GM23338 (cell line): ENCODE results near the gene NKAIN2. TPM values are rescaled to one million over a fixed set of nuclear protein-coding genes. Genes with fewer than 3 reads are reported as not detected.

Experiments
- ATAC-seq: fragments of 200-7000 bp; cut with Tn5 transposase; 3 replicates; pipeline ENCODE4 v1.9.1; 2020
- DNase-seq: peaks from one replicate; pipeline ENCODE4 v3.0.0-alpha.2; 2015; ENCODE audit warnings: low spot score
- H2AFZ ChIP-seq: fragments of 200-600 bp; sonication (generic); 2 replicates; pipeline ENCODE4 v1.8.0; 2016; ENCODE audit warnings: antibody characterized with exemption, mild to moderate bottlenecking, moderate library complexity
- H3F3A ChIP-seq: fragments of 200-600 bp; sonication (generic); replicated peaks from 2 replicates; pipeline ENCODE4 v1.8.0; 2017; ENCODE audit warnings: antibody characterized with exemption, mixed run types, low read depth
- H3K27ac ChIP-seq: fragments of 200-600 bp; sonication (generic); 2 replicates; pipeline ENCODE4 v1.6.1; 2016; ENCODE audit warnings: low read depth
- H3K27me3 ChIP-seq: fragments of 200-600 bp; sonication (generic); 2 replicates; pipeline ENCODE4 v1.8.0; 2016; ENCODE audit warnings: mild to moderate bottlenecking, mixed run types, moderate library complexity; ENCODE audit not compliant: insufficient read depth
- H3K36me3 ChIP-seq: fragments of 200-600 bp; sonication (generic); 2 replicates; pipeline ENCODE4 v1.8.0; 2016; ENCODE audit warnings: mild to moderate bottlenecking; ENCODE audit not compliant: insufficient read depth
- H3K4me1 ChIP-seq: fragments of 200-600 bp; sonication (generic); 2 replicates; pipeline ENCODE4 v1.8.0; 2016; ENCODE audit warnings: mild to moderate bottlenecking, moderate library complexity; ENCODE audit not compliant: insufficient read depth
- H3K4me2 ChIP-seq: fragments of 200-600 bp; sonication (generic); 2 replicates; pipeline ENCODE4 v1.7.1; 2017; ENCODE audit warnings: mixed run types
- H3K4me3 ChIP-seq: fragments of 200-600 bp; sonication (generic); 2 replicates; pipeline ENCODE4 v1.6.1; 2016; ENCODE audit warnings: mixed run types
- H3K79me2 ChIP-seq: fragments of 200-600 bp; sonication (generic); replicated peaks from 2 replicates; pipeline ENCODE4 v1.8.0; 2017; ENCODE audit warnings: mild to moderate bottlenecking; ENCODE audit not compliant: insufficient read depth
- H3K9me2 ChIP-seq: fragments of 200-600 bp; sonication (generic); 2 replicates; pipeline ENCODE4 v1.8.0; 2017; ENCODE audit not compliant: insufficient read depth
- H4K20me1 ChIP-seq: fragments of 200-600 bp; sonication (generic); replicated peaks from 2 replicates; pipeline ENCODE4 v1.8.0; 2017; ENCODE audit warnings: mild to moderate bottlenecking; ENCODE audit not compliant: insufficient read depth
- H3K27ac Mint-ChIP-seq: 2 replicates; pipeline ENCODE4 v1.8.0; 2020; ENCODE audit warnings: inconsistent platforms, mild to moderate bottlenecking, moderate library complexity, mixed read lengths
- H3K27me3 Mint-ChIP-seq: 3 replicates; pipeline ENCODE4 v1.8.0; 2022; ENCODE audit warnings: low read depth, mild to moderate bottlenecking, moderate library complexity, mixed read lengths, inconsistent platforms; ENCODE audit not compliant: insufficient read depth, poor library complexity
- H3K36me3 Mint-ChIP-seq: 3 replicates; pipeline ENCODE4 v1.8.0; 2021; ENCODE audit warnings: low read depth, mild to moderate bottlenecking, inconsistent platforms, moderate library complexity, mixed read lengths
- H3K4me1 Mint-ChIP-seq: 3 replicates; pipeline ENCODE4 v1.8.0; 2020; ENCODE audit warnings: mild to moderate bottlenecking, inconsistent platforms, mixed read lengths
- H3K4me3 Mint-ChIP-seq: 3 replicates; pipeline ENCODE4 v1.8.0; 2021; ENCODE audit warnings: moderate library complexity, mild to moderate bottlenecking, inconsistent platforms, mixed read lengths
- H3K9me3 Mint-ChIP-seq: 3 replicates; pipeline ENCODE4 v1.8.0; 2020; ENCODE audit warnings: moderate library complexity, mild to moderate bottlenecking, inconsistent platforms, mixed read lengths
- CREB1 ChIP-seq: fragments of 250-450 bp; sonication (Bioruptor Pico); IDR thresholded peaks from 2 replicates; pipeline ENCODE4 v1.5.0; 2020; ENCODE audit warnings: low read depth, mild to moderate bottlenecking, moderate library complexity
- EZH2 ChIP-seq: fragments of 200-600 bp; sonication (generic); IDR thresholded peaks from one replicate; pipeline ENCODE4 v1.8.0; 2017; ENCODE audit warnings: antibody characterized with exemption, mild to moderate bottlenecking, low read depth; ENCODE audit not compliant: unreplicated experiment
- EZH2phosphoT487 ChIP-seq: fragments of 200-600 bp; sonication (generic); IDR thresholded peaks from one replicate; pipeline ENCODE4 v1.8.1; 2018; ENCODE audit warnings: antibody characterized with exemption; ENCODE audit not compliant: unreplicated experiment
- JUNB ChIP-seq: IDR thresholded peaks from one replicate; pipeline ENCODE4 v1.6.1; 2016; ENCODE audit warnings: antibody characterized with exemption; ENCODE audit not compliant: unreplicated experiment
- NANOG ChIP-seq: IDR thresholded peaks from 2 replicates; pipeline ENCODE4 v1.6.1; 2016; ENCODE audit warnings: antibody characterized with exemption, borderline replicate concordance
- POLR2AphosphoS5 ChIP-seq: IDR thresholded peaks from 2 replicates; pipeline ENCODE4 v1.6.1; 2016; ENCODE audit warnings: antibody characterized with exemption, low read depth
- STAT1 ChIP-seq: IDR thresholded peaks from one replicate; pipeline ENCODE4 v1.6.1; 2016; ENCODE audit warnings: antibody characterized with exemption; ENCODE audit not compliant: unreplicated experiment
- ZNF114 ChIP-seq: fragments of 250-450 bp; sonication (Bioruptor Pico); IDR thresholded peaks from 2 replicates; pipeline ENCODE4 v1.5.0; 2020; ENCODE audit warnings: mild to moderate bottlenecking, moderate library complexity
- polyA plus RNA-seq: library from polyadenylated mRNA; unstranded; fragments of >200 nt; fragmentation: Nextera tagmentation; extraction: Ambion mirVana; gene quantifications from 2 replicates; pipeline ENCODE4 v1.2.1, GENCODE V29; 2016
- total RNA-seq: library from RNA; depleted of rRNA; stranded (reverse); fragments of >200 nt; shearing (Covaris generic); gene quantifications from 2 replicates; pipeline ENCODE4 v1.2.3, GENCODE V29; 2014
- TF ChIP-seq, protein P1 (sequence below): fragments of 250-450 bp; sonication (Bioruptor Pico); IDR thresholded peaks from 2 replicates; pipeline ENCODE4 v1.5.0; 2020; ENCODE audit warnings: mild to moderate bottlenecking, moderate library complexity

Gene NKAIN2
- total and polyA plus RNA-seq, 2 experiments from 2014 or later, result 0.39 to 1.1 TPM

DNA sequence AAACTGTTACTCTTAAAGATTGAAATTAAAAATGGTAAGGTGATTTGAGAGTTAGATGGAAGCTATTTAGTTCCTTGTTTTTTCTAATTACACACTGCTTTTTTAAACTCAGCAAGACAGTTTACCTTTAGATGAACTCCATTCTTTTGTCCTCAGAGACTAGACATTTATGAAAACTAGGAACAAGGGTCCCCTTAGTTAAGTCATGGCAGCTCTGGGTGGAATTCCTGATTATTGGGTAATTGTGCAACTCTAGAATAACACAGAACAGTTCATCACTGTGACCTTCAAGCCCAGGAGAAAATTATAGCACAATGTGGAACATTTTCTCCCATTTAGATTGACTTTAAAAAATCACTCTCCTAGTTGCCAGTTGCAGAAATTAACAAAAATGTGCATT, 251.7 kb downstream of the NKAIN2 start (continued):
- no peak for TF ChIP-seq JUNB
- TF ChIP-seq, protein P1, sequence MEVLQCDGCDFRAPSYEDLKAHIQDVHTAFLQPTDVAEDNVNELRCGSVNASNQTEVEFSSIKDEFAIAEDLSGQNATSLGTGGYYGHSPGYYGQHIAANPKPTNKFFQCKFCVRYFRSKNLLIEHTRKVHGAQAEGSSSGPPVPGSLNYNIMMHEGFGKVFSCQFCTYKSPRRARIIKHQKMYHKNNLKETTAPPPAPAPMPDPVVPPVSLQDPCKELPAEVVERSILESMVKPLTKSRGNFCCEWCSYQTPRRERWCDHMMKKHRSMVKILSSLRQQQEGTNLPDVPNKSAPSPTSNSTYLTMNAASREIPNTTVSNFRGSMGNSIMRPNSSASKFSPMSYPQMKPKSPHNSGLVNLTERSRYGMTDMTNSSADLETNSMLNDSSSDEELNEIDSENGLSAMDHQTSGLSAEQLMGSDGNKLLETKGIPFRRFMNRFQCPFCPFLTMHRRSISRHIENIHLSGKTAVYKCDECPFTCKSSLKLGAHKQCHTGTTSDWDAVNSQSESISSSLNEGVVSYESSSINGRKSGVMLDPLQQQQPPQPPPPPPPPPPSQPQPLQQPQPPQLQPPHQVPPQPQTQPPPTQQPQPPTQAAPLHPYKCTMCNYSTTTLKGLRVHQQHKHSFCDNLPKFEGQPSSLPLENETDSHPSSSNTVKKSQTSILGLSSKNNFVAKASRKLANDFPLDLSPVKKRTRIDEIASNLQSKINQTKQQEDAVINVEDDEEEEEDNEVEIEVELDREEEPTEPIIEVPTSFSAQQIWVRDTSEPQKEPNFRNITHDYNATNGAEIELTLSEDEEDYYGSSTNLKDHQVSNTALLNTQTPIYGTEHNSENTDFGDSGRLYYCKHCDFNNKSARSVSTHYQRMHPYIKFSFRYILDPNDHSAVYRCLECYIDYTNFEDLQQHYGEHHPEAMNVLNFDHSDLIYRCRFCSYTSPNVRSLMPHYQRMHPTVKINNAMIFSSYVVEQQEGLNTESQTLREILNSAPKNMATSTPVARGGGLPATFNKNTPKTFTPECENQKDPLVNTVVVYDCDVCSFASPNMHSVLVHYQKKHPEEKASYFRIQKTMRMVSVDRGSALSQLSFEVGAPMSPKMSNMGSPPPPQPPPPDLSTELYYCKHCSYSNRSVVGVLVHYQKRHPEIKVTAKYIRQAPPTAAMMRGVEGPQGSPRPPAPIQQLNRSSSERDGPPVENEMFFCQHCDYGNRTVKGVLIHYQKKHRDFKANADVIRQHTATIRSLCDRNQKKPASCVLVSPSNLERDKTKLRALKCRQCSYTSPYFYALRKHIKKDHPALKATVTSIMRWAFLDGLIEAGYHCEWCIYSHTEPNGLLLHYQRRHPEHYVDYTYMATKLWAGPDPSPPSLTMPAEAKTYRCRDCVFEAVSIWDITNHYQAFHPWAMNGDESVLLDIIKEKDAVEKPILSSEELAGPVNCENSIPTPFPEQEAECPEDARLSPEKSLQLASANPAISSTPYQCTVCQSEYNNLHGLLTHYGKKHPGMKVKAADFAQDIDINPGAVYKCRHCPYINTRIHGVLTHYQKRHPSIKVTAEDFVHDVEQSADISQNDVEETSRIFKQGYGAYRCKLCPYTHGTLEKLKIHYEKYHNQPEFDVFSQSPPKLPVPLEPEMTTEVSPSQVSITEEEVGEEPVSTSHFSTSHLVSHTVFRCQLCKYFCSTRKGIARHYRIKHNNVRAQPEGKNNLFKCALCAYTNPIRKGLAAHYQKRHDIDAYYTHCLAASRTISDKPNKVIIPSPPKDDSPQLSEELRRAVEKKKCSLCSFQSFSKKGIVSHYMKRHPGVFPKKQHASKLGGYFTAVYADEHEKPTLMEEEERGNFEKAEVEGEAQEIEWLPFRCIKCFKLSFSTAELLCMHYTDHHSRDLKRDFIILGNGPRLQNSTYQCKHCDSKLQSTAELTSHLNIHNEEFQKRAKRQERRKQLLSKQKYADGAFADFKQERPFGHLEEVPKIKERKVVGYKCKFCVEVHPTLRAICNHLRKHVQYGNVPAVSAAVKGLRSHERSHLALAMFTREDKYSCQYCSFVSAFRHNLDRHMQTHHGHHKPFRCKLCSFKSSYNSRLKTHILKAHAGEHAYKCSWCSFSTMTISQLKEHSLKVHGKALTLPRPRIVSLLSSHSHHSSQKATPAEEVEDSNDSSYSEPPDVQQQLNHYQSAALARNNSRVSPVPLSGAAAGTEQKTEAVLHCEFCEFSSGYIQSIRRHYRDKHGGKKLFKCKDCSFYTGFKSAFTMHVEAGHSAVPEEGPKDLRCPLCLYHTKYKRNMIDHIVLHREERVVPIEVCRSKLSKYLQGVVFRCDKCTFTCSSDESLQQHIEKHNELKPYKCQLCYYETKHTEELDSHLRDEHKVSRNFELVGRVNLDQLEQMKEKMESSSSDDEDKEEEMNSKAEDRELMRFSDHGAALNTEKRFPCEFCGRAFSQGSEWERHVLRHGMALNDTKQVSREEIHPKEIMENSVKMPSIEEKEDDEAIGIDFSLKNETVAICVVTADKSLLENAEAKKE, result no peak
- TF ChIP-seq NANOG, result no peak
- TF ChIP-seq CREB1 (CRISPR knock-in tag), result no peak
- TF ChIP-seq EZH2phosphoT487, result no peak
- no peak for TF ChIP-seq EZH2

GRCh38 chr6:124055963-124056362, 252.3 kb downstream of the NKAIN2 start:
- Mint-ChIP-seq H3K4me1 (no peaks in the 10 kb centered on the region; the same call in 1 of the 3 replicates), H3K4me3 (no peak overlapping the region), H3K27ac (no peak overlapping the region), H3K27me3 (no peaks in the 10 kb centered on the region), H3K9me3 (no peaks in the 10 kb centered on the region), H3K36me3 (no peaks in the 10 kb centered on the region)
- no peaks in the 10 kb centered on the region for H4K20me1 ChIP-seq
- no peaks in the 10 kb centered on the region for H3K79me2 ChIP-seq
- DNase-seq, result no peak
- no peaks in the 10 kb centered on the region for H3F3A ChIP-seq
- no peak for ATAC-seq
- TF ChIP-seq EZH2 (no peak), CREB1 (CRISPR knock-in tag) (no peak), ZNF114 (CRISPR knock-in tag) (no peak), STAT1 (no peak), POLR2AphosphoS5 (no peak), NANOG (no peak)
- H3K4me1 ChIP-seq, result no peaks in the 10 kb centered on the region
- no peak overlapping the region for H2AFZ ChIP-seq
- H3K4me3 ChIP-seq, result no peak overlapping the region
- no peak overlapping the region for H3K4me2 ChIP-seq
- H3K9me2 ChIP-seq, result no peaks in the 10 kb centered on the region
- H3K27ac ChIP-seq, result no peak overlapping the region
- no peaks in the 10 kb centered on the region for H3K36me3 ChIP-seq
- no peaks in the 10 kb centered on the region for H3K27me3 ChIP-seq
